Measurements from ENCODE around the gene GRPR. TPM values are rescaled to one million over a fixed set of nuclear protein-coding genes. Genes with fewer than 3 reads are reported as not detected.

GRPR gene
- total and polyA plus RNA-seq, 2 donors (not counting 1 experiment from before 2014, with no cell fraction given): 0.33 to 4.1 TPM

DNA sequence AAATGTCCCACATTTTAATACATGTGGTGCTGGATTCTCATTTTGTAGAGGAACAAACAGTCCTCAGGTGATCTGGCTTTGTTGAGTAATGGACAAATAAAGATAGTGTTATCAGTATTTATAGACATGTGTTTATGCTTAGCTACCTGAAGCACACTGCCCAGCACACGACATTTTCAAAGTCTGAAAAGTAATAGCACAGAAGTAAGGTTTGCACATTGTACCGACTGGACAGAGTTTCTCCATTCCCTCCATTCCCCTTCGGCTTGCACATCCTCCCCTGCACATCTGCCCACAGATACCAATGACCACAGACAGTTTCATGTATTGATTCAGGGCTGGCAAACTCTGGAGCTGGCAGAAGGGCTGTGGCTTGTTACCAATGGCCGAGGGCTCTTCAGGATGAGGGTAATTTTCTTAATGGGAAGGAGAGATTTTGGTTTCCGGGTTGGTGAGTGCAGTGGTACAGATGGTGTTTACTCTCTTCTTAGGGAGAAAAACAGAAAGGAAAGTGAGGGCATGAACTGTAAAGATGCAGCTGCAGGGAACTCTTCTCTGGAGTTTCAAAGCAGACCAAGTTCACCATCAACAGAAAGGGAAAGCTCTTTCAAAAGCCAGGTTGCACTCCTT, 2.3 kb downstream of the GRPR start:
- H3K27me3 ChIP-seq (ENCODE audit: control insufficient read depth, insufficient read depth, low read length): no peaks in the 10 kb centered on the region
- peak overlapping the region; percentile 51 for H3K4me2 ChIP-seq (ENCODE audit: extremely low read depth, insufficient read depth, low read length)
- DNase-seq (ENCODE audit: low read depth in 2 of 2): no peak
- no peak overlapping the region for H3K9ac ChIP-seq (ENCODE audit: insufficient read depth, low read length)
- no peaks in the 10 kb centered on the region for H3K36me3 ChIP-seq (ENCODE audit: control insufficient read depth, insufficient read depth, low read length)
- H2AFZ ChIP-seq (ENCODE audit: low read length): peak overlapping the region; percentile 30
- no peaks in the 10 kb centered on the region for H3K79me2 ChIP-seq (ENCODE audit: control insufficient read depth, insufficient read depth, low read length)
- no peak for TF ChIP-seq CTCF (conservative IDR thresholded peaks at IDR 0.05 in 1 of 2, IDR thresholded peaks at IDR 0.05 in 1 of 2; ENCODE audit: low read depth in 1 of 2, low read length in 2 of 2)
- no peak for TF ChIP-seq EZH2 (IDR thresholded peaks at IDR 0.05; ENCODE audit: low read length, missing control alignments)
- H3K4me3 ChIP-seq (replicated peaks in 1 of 4; ENCODE audit: control extremely low read depth in 1 of 4, insufficient read depth in 1 of 4, low read depth in 3 of 4, low read length in 4 of 4): no peak overlapping the region
- no peaks in the 10 kb centered on the region for H4K20me1 ChIP-seq (ENCODE audit: control insufficient read depth, extremely low read depth, insufficient read depth, low read length)
- no peaks in the 10 kb centered on the region for H3K9me3 ChIP-seq (ENCODE audit: control insufficient read depth, insufficient read depth, low read depth, low read length)
- no peak overlapping the region for H3K27ac ChIP-seq (ENCODE audit: insufficient read depth, low read length)
- H3K4me1 ChIP-seq (ENCODE audit: control insufficient read depth, extremely low read depth, insufficient read depth, low read length): no peaks in the 10 kb centered on the region

DNA sequence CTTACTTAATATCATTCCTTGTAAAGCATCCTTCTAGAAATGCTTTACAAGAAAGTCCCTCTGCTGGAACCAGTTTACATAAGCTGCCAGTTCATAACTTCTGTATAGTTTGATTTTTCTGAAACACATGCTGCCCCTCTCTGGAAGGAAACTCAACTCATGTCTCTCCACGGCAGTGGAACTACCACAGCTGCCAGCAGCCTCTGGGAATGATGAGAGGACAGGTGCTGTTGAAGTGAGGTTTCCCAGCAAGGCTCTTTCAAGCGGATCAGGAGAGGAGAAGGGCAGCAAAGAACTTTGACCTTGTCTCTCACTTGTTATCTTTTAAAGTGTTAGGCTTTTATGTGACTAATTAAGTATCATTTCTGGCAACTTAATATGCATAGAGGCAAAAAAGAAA, 7.3 kb downstream of the GRPR start:
- Histone ChIP-seq H3K27ac (ENCODE audit: insufficient read depth, low read length) (no peak overlapping the region), H3K4me1 (ENCODE audit: control insufficient read depth, extremely low read depth, insufficient read depth, low read length) (no peaks in the 10 kb centered on the region), H2AFZ (ENCODE audit: low read length) (no peak overlapping the region), H3K4me3 (replicated peaks in 1 of 4; ENCODE audit: control extremely low read depth in 1 of 4, insufficient read depth in 1 of 4, low read depth in 3 of 4, low read length in 4 of 4) (no peak overlapping the region), H3K4me2 (ENCODE audit: extremely low read depth, insufficient read depth, low read length) (no peak overlapping the region), H3K36me3 (ENCODE audit: control insufficient read depth, insufficient read depth, low read length) (no peaks in the 10 kb centered on the region), H3K9ac (ENCODE audit: insufficient read depth, low read length) (no peak overlapping the region), H3K9me3 (ENCODE audit: control insufficient read depth, insufficient read depth, low read depth, low read length) (no peaks in the 10 kb centered on the region), H4K20me1 (ENCODE audit: control insufficient read depth, extremely low read depth, insufficient read depth, low read length) (no peaks in the 10 kb centered on the region), H3K79me2 (ENCODE audit: control insufficient read depth, insufficient read depth, low read length) (no peaks in the 10 kb centered on the region), H3K27me3 (ENCODE audit: control insufficient read depth, insufficient read depth, low read length) (no peaks in the 10 kb centered on the region)
- no peak for DNase-seq (ENCODE audit: low read depth in 2 of 2)
- no peak for TF ChIP-seq EZH2 (IDR thresholded peaks at IDR 0.05; ENCODE audit: low read length, missing control alignments)
- TF ChIP-seq CTCF (conservative IDR thresholded peaks at IDR 0.05 in 1 of 2, IDR thresholded peaks at IDR 0.05 in 1 of 2; ENCODE audit: low read depth in 1 of 2, low read length in 2 of 2): no peak

- Histone ChIP-seq H3K27ac (ENCODE audit: insufficient read depth, low read length) (no peak overlapping the region), H3K9ac (ENCODE audit: insufficient read depth, low read length) (no peak overlapping the region), H3K36me3 (ENCODE audit: control insufficient read depth, insufficient read depth, low read length) (no peaks in the 10 kb centered on the region), H3K27me3 (ENCODE audit: control insufficient read depth, insufficient read depth, low read length) (no peaks in the 10 kb centered on the region), H3K9me3 (ENCODE audit: control insufficient read depth, insufficient read depth, low read depth, low read length) (no peaks in the 10 kb centered on the region), H3K79me2 (ENCODE audit: control insufficient read depth, insufficient read depth, low read length) (no peaks in the 10 kb centered on the region), H4K20me1 (ENCODE audit: control insufficient read depth, extremely low read depth, insufficient read depth, low read length) (no peaks in the 10 kb centered on the region), H3K4me2 (ENCODE audit: extremely low read depth, insufficient read depth, low read length) (no peak overlapping the region), H2AFZ (ENCODE audit: low read length) (no peak overlapping the region), H3K4me1 (ENCODE audit: control insufficient read depth, extremely low read depth, insufficient read depth, low read length) (no peaks in the 10 kb centered on the region), H3K4me3 (replicated peaks in 1 of 4; ENCODE audit: control extremely low read depth in 1 of 4, insufficient read depth in 1 of 4, low read depth in 3 of 4, low read length in 4 of 4) (no peak overlapping the region)
- no peak for TF ChIP-seq EZH2 (IDR thresholded peaks at IDR 0.05; ENCODE audit: low read length, missing control alignments)
- TF ChIP-seq CTCF (conservative IDR thresholded peaks at IDR 0.05 in 1 of 2, IDR thresholded peaks at IDR 0.05 in 1 of 2; ENCODE audit: low read depth in 1 of 2, low read length in 2 of 2): no peak
- no peak for DNase-seq (ENCODE audit: low read depth in 2 of 2)
Measured at GRCh38 chrX:16134936-16135335, 11.6 kb downstream of the GRPR start.
